Pancreas (tissue), 10 donors: ENCODE data around the gene GNAZ. TPM values are rescaled to one million over a fixed set of nuclear protein-coding genes. Genes with fewer than 3 reads are reported as not detected.

ENCODE experiments used
- ATAC-seq, 4 donors: fragments of 200-7000 bp; cut with Tn5 transposase; one replicate each; pipeline versions ENCODE4 v1.8.0 to v1.9.1; 2020; ENCODE audit warnings: mild to moderate bottlenecking in 4 of 4, moderate library complexity in 4 of 4
- DNase-seq, 6 donors: peaks; one replicate each; pipeline ENCODE4 v3.0.0-alpha.2; 2020
- FAIRE-seq: peaks from 2 replicates; lab custom pipeline; 2012; peaks lifted over from hg19 to GRCh38; lab: Jason Lieb, UNC
- H3K27ac ChIP-seq, 4 donors: fragments of 200-600 bp; sonication (generic); 1 replicate in 3 of 4; 2 replicates in 1 of 4; pipeline versions ENCODE4 v1.5.0 to v1.8.0; 2020
- H3K27me3 ChIP-seq, 4 donors: fragments of 200-600 bp; one replicate each; pipeline ENCODE4 v1.8.0; 2021
- H3K36me3 ChIP-seq, 3 donors: fragments of 200-600 bp; sonication (generic) in 1 of 3; one replicate each; pipeline versions ENCODE4 v1.5.0 to v1.8.0; 2020 to 2021
- H3K4me1 ChIP-seq, 3 donors: fragments of 200-600 bp; one replicate each; pipeline ENCODE4 v1.8.0; 2021
- H3K4me3 ChIP-seq, 4 donors: fragments of 200-600 bp; sonication (generic) in 2 of 4; one replicate each; pipeline versions ENCODE4 v1.5.0 to v1.8.0; 2020 to 2021
- H3K9me3 ChIP-seq, 4 donors: fragments of 200-600 bp; one replicate each; pipeline ENCODE4 v1.8.0; 2021
- WGBS, 2 donors: extraction: QIAGEN DNeasy Blood & Tissue Kit; methylation state at CpG; one replicate each; pipeline ENCODE4 v1.1.7; 2013; 5-methylcytosine and 5-hydroxymethylcytosine counted together
- intact Hi-C, 3 donors: fragments of 100-400 bp; cut with DNase I; formaldehyde crosslinking; loops; one replicate each; pipeline versions ENCODE4 v1.11.1 to v1.14.2; 2022
- polyA plus RNA-seq, 2 donors: library from polyadenylated mRNA; stranded (reverse); fragments of 200-250 nt; gene quantifications; one replicate each; pipeline ENCODE4 v1.2.3, GENCODE V29; 2013
- total RNA-seq, 6 donors: library from RNA; stranded (reverse); fragmentation: NEBNext Ultra II Directional in 4 of 6; extraction: Animal tissue kit (Norgen Biotek cat#: 25700) in 4 of 6; gene quantifications; one replicate each; pipeline versions ENCODE4 v1.2.1 to v1.2.4, GENCODE V29; 2021 to 2023
- TF ChIP-seq, protein P1 (sequence below), 4 donors: fragments of 200-600 bp; sonication (generic) in 3 of 4; IDR thresholded peaks; one replicate each; pipeline versions ENCODE4 v1.5.0 to v1.8.0; 2021; ENCODE audit warnings: antibody characterized with exemption in 4 of 4
- donor health status: healthy with polysubstance abuse.
- donor health status: DM: no; HTN: no; CAD: no; lungs with moderate emphysema.
- donor health status: DM: no; HTN: no; CAD: no.
- donor health status: control.
- donor health status: control.
- donor health status: Bipolar disorder and iron deficiency.
- donor health status: DM: yes; HTN: yes; CAD: no.
- donor health status: DM: no; HTN: no; CAD: no.
- donor health status: DM: no; HTN: no; CAD: no.
- donor health status: DM: yes; HTN: yes; CAD: no.

GNAZ gene
- total and polyA plus RNA-seq, 8 donors = 0.88 to 9.7 (median 2.1) TPM

DNA sequence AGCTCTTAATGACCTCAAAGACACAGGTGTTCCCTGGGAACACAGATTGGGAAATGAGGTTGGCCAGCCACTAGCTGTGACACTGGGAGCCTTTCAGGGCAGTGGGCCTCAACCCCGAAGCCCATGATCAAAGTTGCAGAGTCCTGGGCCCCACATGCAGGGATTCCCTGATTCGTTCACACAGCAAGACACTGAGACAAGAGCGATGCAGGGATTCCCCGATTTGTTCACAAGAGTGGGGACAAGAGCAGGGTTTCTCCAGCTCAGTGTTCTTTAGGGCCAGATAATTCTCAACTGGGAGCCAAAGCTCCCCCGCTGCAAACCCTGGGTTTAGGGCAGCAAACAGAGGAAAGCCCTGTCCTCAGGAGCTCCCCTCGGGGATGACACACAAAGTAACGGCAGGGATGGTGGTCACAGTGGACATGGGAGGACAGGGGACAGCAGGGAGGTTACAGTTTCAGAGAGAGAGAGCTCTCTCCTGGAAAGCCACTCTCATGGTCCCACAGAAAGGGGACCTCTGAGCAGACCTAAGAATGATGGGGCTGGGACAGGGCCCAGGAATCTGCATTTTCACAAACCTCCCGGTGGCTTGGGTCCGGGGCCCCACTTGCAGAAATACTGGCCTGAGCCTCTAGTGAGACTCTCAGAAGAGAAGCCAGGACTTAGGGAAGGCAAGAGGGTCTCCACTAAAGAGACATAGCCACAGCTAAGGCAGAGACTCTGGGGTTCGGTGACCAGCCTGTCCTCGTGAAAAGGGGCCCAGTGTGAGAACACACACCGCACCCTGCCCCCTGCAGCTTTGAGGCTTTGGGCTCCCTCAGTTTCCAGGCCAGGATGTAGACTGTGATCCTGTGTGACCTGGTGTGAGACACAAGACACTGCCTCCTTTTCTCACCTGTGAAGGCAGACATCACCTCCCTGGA is 7.4 kb upstream of the GNAZ start:
- Histone ChIP-seq H3K4me3 (no peak overlapping the region), H3K36me3 (no peaks in the 10 kb centered on the region), H3K27me3 (no peaks in the 10 kb centered on the region), H3K9me3 (no peaks in the 10 kb centered on the region), H3K27ac (no peak overlapping the region), H3K4me1 (no peaks in the 10 kb centered on the region)
- DNase-seq (peak in 3 of 6 donors; percentile 3 to 41 (median 32)), ATAC-seq (no peak), FAIRE-seq (no peak)
- TF ChIP-seq, protein P1, sequence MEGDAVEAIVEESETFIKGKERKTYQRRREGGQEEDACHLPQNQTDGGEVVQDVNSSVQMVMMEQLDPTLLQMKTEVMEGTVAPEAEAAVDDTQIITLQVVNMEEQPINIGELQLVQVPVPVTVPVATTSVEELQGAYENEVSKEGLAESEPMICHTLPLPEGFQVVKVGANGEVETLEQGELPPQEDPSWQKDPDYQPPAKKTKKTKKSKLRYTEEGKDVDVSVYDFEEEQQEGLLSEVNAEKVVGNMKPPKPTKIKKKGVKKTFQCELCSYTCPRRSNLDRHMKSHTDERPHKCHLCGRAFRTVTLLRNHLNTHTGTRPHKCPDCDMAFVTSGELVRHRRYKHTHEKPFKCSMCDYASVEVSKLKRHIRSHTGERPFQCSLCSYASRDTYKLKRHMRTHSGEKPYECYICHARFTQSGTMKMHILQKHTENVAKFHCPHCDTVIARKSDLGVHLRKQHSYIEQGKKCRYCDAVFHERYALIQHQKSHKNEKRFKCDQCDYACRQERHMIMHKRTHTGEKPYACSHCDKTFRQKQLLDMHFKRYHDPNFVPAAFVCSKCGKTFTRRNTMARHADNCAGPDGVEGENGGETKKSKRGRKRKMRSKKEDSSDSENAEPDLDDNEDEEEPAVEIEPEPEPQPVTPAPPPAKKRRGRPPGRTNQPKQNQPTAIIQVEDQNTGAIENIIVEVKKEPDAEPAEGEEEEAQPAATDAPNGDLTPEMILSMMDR (IDR thresholded peaks at IDR 0.05) = no peak
- intact Hi-C loops = no loop called here
- 80 to 89% methylated on average over 12 of the region's 12 CpGs for WGBS, 2 donors

- intact Hi-C loops = no loop called here
- FAIRE-seq (no peak), ATAC-seq (no peak), DNase-seq (peak in 3 of 6 donors; percentile 3 to 52 (median 46))
- WGBS, 2 donors = 87 to 90% methylated on average over 16 of the region's 16 CpGs
- Histone ChIP-seq H3K9me3 (no peaks in the 10 kb centered on the region), H3K27ac (no peak overlapping the region), H3K4me3 (no peak overlapping the region), H3K36me3 (no peaks in the 10 kb centered on the region), H3K4me1 (no peaks in the 10 kb centered on the region), H3K27me3 (no peaks in the 10 kb centered on the region)
- TF ChIP-seq, protein P1 (IDR thresholded peaks at IDR 0.05) = no peak
These were observed 6.6 kb upstream of the GNAZ start for GRCh38 chr22:23063539-23064380.

- Histone ChIP-seq H3K27me3 (no peaks in the 10 kb centered on the region), H3K36me3 (no peaks in the 10 kb centered on the region), H3K9me3 (no peaks in the 10 kb centered on the region), H3K4me3 (no peak overlapping the region), H3K4me1 (peaks cover 0 to 4% (median 3%) of the 10 kb centered on the region in 3 donors), H3K27ac (no peak overlapping the region)
- TF ChIP-seq, protein P1 (IDR thresholded peaks at IDR 0.05) = no peak
- 80 to 82% methylated on average over 10 to 11 of the region's 11 CpGs for WGBS, 2 donors
- intact Hi-C loops = no loop called here
- ATAC-seq = no peak
- no peak for FAIRE-seq
- peak in 3 of 6 donors; percentile 6 to 44 (median 34) for DNase-seq
These were observed 5.8 kb upstream of the GNAZ start for GRCh38 chr22:23064381-23065068.

- TF ChIP-seq, protein P1 (IDR thresholded peaks at IDR 0.05) = no peak
- intact Hi-C loops = no loop called here
- H3K4me3 ChIP-seq = no peak overlapping the region
- DNase-seq (peak in 3 of 6 donors; percentile 4 to 19 (median 12)), ATAC-seq (no peak), FAIRE-seq (no peak)
- H3K27me3 ChIP-seq = no peaks in the 10 kb centered on the region
- no peaks in the 10 kb centered on the region for H3K9me3 ChIP-seq
- no peak overlapping the region for H3K27ac ChIP-seq
- no peaks in the 10 kb centered on the region for H3K36me3 ChIP-seq
- 86 to 92% methylated on average over 3 of the region's 3 CpGs for WGBS, 2 donors
- peaks cover 0 to 4% (median 3%) of the 10 kb centered on the region in 3 donors for H3K4me1 ChIP-seq
These were observed 5.3 kb upstream of the GNAZ start for GRCh38 chr22:23065069-23065451.
